Stimulated activated naive B cell treated with anti-CD40 and anti-IgM and Interleukin-4, amounts not matched to agents 10 μg/mL and 1 μg/mL and 100 μg/mL, for 72 hours (primary cell): ENCODE measurements around the gene STEAP3.

Experiments
- ATAC-seq, 2 donors: fragments of 150-1000 bp; cut with Tn5 transposase; replicated peaks; 2 replicates each; pipeline ENCODE4 v1.10.0; 2021; ENCODE audit warnings: moderate library complexity in 1 of 2
- DNase-seq: peaks from one replicate; pipeline ENCODE4 v3.0.0; 2021
- H3K27ac Mint-ChIP-seq: one replicate; pipeline ENCODE4 v1.8.0; 2022; ENCODE audit warnings: mild to moderate bottlenecking, mixed read lengths
- H3K27me3 Mint-ChIP-seq, 2 donors: one replicate each; pipeline ENCODE4 v1.8.0; 2022; ENCODE audit warnings: mixed read lengths in 2 of 2
- H3K36me3 Mint-ChIP-seq, 2 donors: one replicate each; pipeline ENCODE4 v1.8.0; 2022; ENCODE audit warnings: mixed read lengths in 2 of 2, mild to moderate bottlenecking in 1 of 2
- H3K4me1 Mint-ChIP-seq, 2 donors: one replicate each; pipeline ENCODE4 v1.8.0; 2022; ENCODE audit warnings: mixed read lengths in 2 of 2, mild to moderate bottlenecking in 1 of 2
- H3K4me3 Mint-ChIP-seq, 2 donors: one replicate each; pipeline ENCODE4 v1.8.0; 2022; ENCODE audit warnings: mild to moderate bottlenecking in 2 of 2, mixed read lengths in 2 of 2, moderate library complexity in 1 of 2
- H3K9me3 Mint-ChIP-seq, 2 donors: one replicate each; pipeline ENCODE4 v1.8.0; 2022; ENCODE audit warnings: mixed read lengths in 2 of 2, mild to moderate bottlenecking in 1 of 2

Gene STEAP3

GRCh38 chr2:119252186-119253113, 28.8 kb downstream of the STEAP3 start:
- no peak overlapping the region for H3K27ac Mint-ChIP-seq
- peaks cover 0 to 2% of the 10 kb centered on the region in 2 donors for H3K4me1 Mint-ChIP-seq
- no peak for ATAC-seq
- H3K9me3 Mint-ChIP-seq: no peaks in the 10 kb centered on the region
- H3K4me3 Mint-ChIP-seq: no peak overlapping the region
- H3K36me3 Mint-ChIP-seq: no peaks in the 10 kb centered on the region
- DNase-seq: no peak
- no peaks in the 10 kb centered on the region for H3K27me3 Mint-ChIP-seq

GRCh38 chr2:119253114-119253702, 29.6 kb downstream of the STEAP3 start:
- H3K4me1 Mint-ChIP-seq: peaks cover 0 to 2% of the 10 kb centered on the region in 2 donors
- no peaks in the 10 kb centered on the region for H3K36me3 Mint-ChIP-seq
- DNase-seq: no peak
- H3K27me3 Mint-ChIP-seq: no peaks in the 10 kb centered on the region
- ATAC-seq: no peak
- H3K4me3 Mint-ChIP-seq: no peak overlapping the region
- H3K27ac Mint-ChIP-seq: no peak overlapping the region
- no peaks in the 10 kb centered on the region for H3K9me3 Mint-ChIP-seq

GRCh38 chr2:119253760-119254600, 30.3 kb downstream of the STEAP3 start:
- H3K4me1 Mint-ChIP-seq: no peaks in the 10 kb centered on the region
- no peak overlapping the region for H3K4me3 Mint-ChIP-seq
- ATAC-seq: no peak
- DNase-seq: no peak
- H3K27me3 Mint-ChIP-seq: no peaks in the 10 kb centered on the region
- no peak overlapping the region for H3K27ac Mint-ChIP-seq
- H3K36me3 Mint-ChIP-seq: no peaks in the 10 kb centered on the region
- H3K9me3 Mint-ChIP-seq: no peaks in the 10 kb centered on the region

- Mint-ChIP-seq H3K4me3 (no peak overlapping the region), H3K9me3 (no peaks in the 10 kb centered on the region), H3K27ac (no peak overlapping the region), H3K27me3 (no peaks in the 10 kb centered on the region), H3K36me3 (no peaks in the 10 kb centered on the region), H3K4me1 (no peaks in the 10 kb centered on the region)
- no peak for ATAC-seq
- DNase-seq: no peak
Observed at GRCh38 chr2:119254601-119255080, 31.0 kb downstream of the STEAP3 start.

- DNase-seq (no peak), ATAC-seq (no peak)
- no peaks in the 10 kb centered on the region for H3K36me3 Mint-ChIP-seq
- no peak overlapping the region for H3K4me3 Mint-ChIP-seq
- no peaks in the 10 kb centered on the region for H3K27me3 Mint-ChIP-seq
- no peak overlapping the region for H3K27ac Mint-ChIP-seq
- H3K9me3 Mint-ChIP-seq: no peaks in the 10 kb centered on the region
- H3K4me1 Mint-ChIP-seq: no peaks in the 10 kb centered on the region
Observed at GRCh38 chr2:119255760-119256581, 32.3 kb downstream of the STEAP3 start.

- Mint-ChIP-seq H3K9me3 (no peaks in the 10 kb centered on the region), H3K4me3 (no peak overlapping the region), H3K36me3 (no peaks in the 10 kb centered on the region), H3K27me3 (no peaks in the 10 kb centered on the region), H3K27ac (no peak overlapping the region), H3K4me1 (no peaks in the 10 kb centered on the region)
- DNase-seq (no peak), ATAC-seq (no peak)
Observed at GRCh38 chr2:119256582-119256921, 32.9 kb downstream of the STEAP3 start.

- H3K9me3 Mint-ChIP-seq: no peaks in the 10 kb centered on the region
- H3K36me3 Mint-ChIP-seq: no peaks in the 10 kb centered on the region
- H3K27ac Mint-ChIP-seq: no peak overlapping the region
- DNase-seq (no peak), ATAC-seq (no peak)
- H3K4me1 Mint-ChIP-seq: no peaks in the 10 kb centered on the region
- no peak overlapping the region for H3K4me3 Mint-ChIP-seq
- no peaks in the 10 kb centered on the region for H3K27me3 Mint-ChIP-seq
Observed at GRCh38 chr2:119257198-119257597, 33.6 kb downstream of the STEAP3 start.

GRCh38 chr2:119259296-119259860, 35.7 kb downstream of the STEAP3 start:
- H3K36me3 Mint-ChIP-seq: no peaks in the 10 kb centered on the region
- H3K9me3 Mint-ChIP-seq: no peaks in the 10 kb centered on the region

GRCh38 chr2:119260646-119261492, 37.2 kb downstream of the STEAP3 start:
- no peak overlapping the region for H3K27ac Mint-ChIP-seq
- H3K4me1 Mint-ChIP-seq: no peaks in the 10 kb centered on the region
- H3K36me3 Mint-ChIP-seq: no peaks in the 10 kb centered on the region
- peaks cover 0 to 4% of the 10 kb centered on the region in 2 donors for H3K27me3 Mint-ChIP-seq
- DNase-seq (no peak), ATAC-seq (no peak)
- no peaks in the 10 kb centered on the region for H3K9me3 Mint-ChIP-seq
- no peak overlapping the region for H3K4me3 Mint-ChIP-seq

More at GRCh38 chr2:119259296-119259860, 35.7 kb downstream of the STEAP3 start:
- no peak overlapping the region for H3K4me3 Mint-ChIP-seq
- DNase-seq (no peak), ATAC-seq (no peak)
- peaks cover 0 to 4% of the 10 kb centered on the region in 2 donors for H3K27me3 Mint-ChIP-seq
- H3K27ac Mint-ChIP-seq: no peak overlapping the region
- H3K4me1 Mint-ChIP-seq: no peaks in the 10 kb centered on the region

- DNase-seq (no peak), ATAC-seq (no peak)
- peaks cover 0 to 4% of the 10 kb centered on the region in 2 donors for H3K27me3 Mint-ChIP-seq
- H3K27ac Mint-ChIP-seq: no peak overlapping the region
- no peak overlapping the region for H3K4me3 Mint-ChIP-seq
- no peaks in the 10 kb centered on the region for H3K36me3 Mint-ChIP-seq
- no peaks in the 10 kb centered on the region for H3K9me3 Mint-ChIP-seq
- no peaks in the 10 kb centered on the region for H3K4me1 Mint-ChIP-seq
Observed at GRCh38 chr2:119261493-119262225, 38.0 kb downstream of the STEAP3 start.

GRCh38 chr2:119263025-119263424, 39.4 kb downstream of the STEAP3 start:
- Mint-ChIP-seq H3K4me3 (no peak overlapping the region), H3K27ac (no peak overlapping the region), H3K9me3 (no peaks in the 10 kb centered on the region), H3K36me3 (peaks cover 0 to 7% of the 10 kb centered on the region in 2 donors), H3K4me1 (no peaks in the 10 kb centered on the region), H3K27me3 (peaks cover 0 to 4% of the 10 kb centered on the region in 2 donors)
- DNase-seq (no peak), ATAC-seq (no peak)

- no peak for DNase-seq
- H3K36me3 Mint-ChIP-seq: peaks cover 2 to 11% of the 10 kb centered on the region in 2 donors
- H3K27ac Mint-ChIP-seq: no peak overlapping the region
- no peak overlapping the region for H3K4me3 Mint-ChIP-seq
- peaks cover 0 to under 1% of the 10 kb centered on the region in 2 donors for H3K9me3 Mint-ChIP-seq
- peaks cover 0 to 4% of the 10 kb centered on the region in 2 donors for H3K27me3 Mint-ChIP-seq
- ATAC-seq: no peak
- H3K4me1 Mint-ChIP-seq: no peaks in the 10 kb centered on the region
Observed at GRCh38 chr2:119263656-119264055, 40.0 kb downstream of the STEAP3 start.
